Nephron (organoid): ENCODE results near the gene VSIG10L.

ENCODE experiments used
- H3K27ac Mint-ChIP-seq, 3 experiments: 2 replicates each; pipeline ENCODE4 v1.8.0; 2020; ENCODE audit warnings: mixed read lengths in 3 of 3, mild to moderate bottlenecking in 2 of 3, moderate library complexity in 1 of 3
- H3K27me3 Mint-ChIP-seq: 2 replicates; pipeline ENCODE4 v1.8.0; 2021; ENCODE audit warnings: low read depth, mild to moderate bottlenecking, moderate library complexity, mixed read lengths
- H3K36me3 Mint-ChIP-seq: 2 replicates; pipeline ENCODE4 v1.8.0; 2020; ENCODE audit warnings: low read depth, mixed read lengths
- H3K4me1 Mint-ChIP-seq: 2 replicates; pipeline ENCODE4 v1.8.0; 2020; ENCODE audit warnings: mixed read lengths
- H3K4me3 Mint-ChIP-seq, 3 experiments: 2 replicates each; pipeline ENCODE4 v1.8.0; 2020; ENCODE audit warnings: mild to moderate bottlenecking in 3 of 3, mixed read lengths in 3 of 3, moderate library complexity in 2 of 3
- H3K9me3 Mint-ChIP-seq: 2 replicates; pipeline ENCODE4 v1.8.0; 2020; ENCODE audit warnings: mixed read lengths
- TF ChIP-seq, protein P1 (sequence below), 3 experiments: fragments of 200-600 bp; sonication (generic); IDR thresholded peaks; one replicate each; pipeline ENCODE4 v1.5.0; 2021; ENCODE audit warnings: antibody characterized with exemption in 3 of 3; ENCODE audit not compliant: unreplicated experiment in 3 of 3

VSIG10L gene

DNA sequence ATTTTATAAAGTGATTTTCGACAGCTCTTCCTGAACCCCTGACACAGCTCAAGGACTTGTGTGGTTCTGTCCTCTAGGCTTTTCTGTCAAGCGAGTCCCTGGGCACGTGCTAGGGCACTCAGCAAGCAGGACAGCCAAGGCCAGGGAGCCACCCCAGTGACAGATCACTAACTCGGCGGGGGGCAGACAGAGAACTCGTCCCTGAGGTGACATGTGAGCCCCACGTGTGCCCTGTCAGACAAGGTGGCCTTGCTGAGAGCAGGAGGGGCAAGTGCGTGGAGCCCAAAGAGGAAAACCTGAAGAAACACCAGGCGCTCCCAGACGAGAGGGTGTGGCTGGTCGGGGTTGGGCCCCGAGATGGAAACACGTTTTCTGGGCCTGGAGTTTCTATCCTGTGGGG lies 19.3 kb upstream of the VSIG10L start:
- H3K9me3 Mint-ChIP-seq, result no peaks in the 10 kb centered on the region
- H3K4me3 Mint-ChIP-seq, result no peak overlapping the region
- peaks cover 37% of the 10 kb centered on the region for H3K4me1 Mint-ChIP-seq
- H3K36me3 Mint-ChIP-seq, result peaks cover under 1% of the 10 kb centered on the region
- H3K27me3 Mint-ChIP-seq, result no peaks in the 10 kb centered on the region
- no peak overlapping the region for H3K27ac Mint-ChIP-seq
- TF ChIP-seq, protein P1, sequence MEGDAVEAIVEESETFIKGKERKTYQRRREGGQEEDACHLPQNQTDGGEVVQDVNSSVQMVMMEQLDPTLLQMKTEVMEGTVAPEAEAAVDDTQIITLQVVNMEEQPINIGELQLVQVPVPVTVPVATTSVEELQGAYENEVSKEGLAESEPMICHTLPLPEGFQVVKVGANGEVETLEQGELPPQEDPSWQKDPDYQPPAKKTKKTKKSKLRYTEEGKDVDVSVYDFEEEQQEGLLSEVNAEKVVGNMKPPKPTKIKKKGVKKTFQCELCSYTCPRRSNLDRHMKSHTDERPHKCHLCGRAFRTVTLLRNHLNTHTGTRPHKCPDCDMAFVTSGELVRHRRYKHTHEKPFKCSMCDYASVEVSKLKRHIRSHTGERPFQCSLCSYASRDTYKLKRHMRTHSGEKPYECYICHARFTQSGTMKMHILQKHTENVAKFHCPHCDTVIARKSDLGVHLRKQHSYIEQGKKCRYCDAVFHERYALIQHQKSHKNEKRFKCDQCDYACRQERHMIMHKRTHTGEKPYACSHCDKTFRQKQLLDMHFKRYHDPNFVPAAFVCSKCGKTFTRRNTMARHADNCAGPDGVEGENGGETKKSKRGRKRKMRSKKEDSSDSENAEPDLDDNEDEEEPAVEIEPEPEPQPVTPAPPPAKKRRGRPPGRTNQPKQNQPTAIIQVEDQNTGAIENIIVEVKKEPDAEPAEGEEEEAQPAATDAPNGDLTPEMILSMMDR (IDR thresholded peaks at IDR 0.05; ENCODE audit: unreplicated experiment in 3 of 3), result no peak

DNA sequence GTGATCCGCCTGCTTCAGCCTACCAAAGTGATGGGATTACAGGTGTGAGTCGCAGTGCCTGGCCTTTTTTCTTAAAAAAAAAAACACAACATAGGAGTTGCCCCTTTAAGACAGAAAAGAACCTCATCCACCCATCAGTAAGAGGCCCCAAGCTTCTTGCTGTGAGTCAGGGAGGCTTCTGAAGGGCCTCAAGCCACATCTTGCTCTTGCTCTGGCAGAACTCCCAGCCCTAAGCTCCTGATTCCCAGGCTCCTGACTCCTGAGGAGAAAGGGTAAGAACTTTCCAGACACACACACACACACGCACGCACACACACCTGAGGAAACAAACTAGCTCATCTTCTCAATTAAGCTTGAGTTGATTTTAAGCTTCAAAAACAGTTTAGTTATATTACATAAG lies 17.4 kb upstream of the VSIG10L start:
- peaks cover 3% of the 10 kb centered on the region for H3K36me3 Mint-ChIP-seq
- TF ChIP-seq, protein P1 (IDR thresholded peaks at IDR 0.05; ENCODE audit: unreplicated experiment in 3 of 3), result no peak
- no peaks in the 10 kb centered on the region for H3K27me3 Mint-ChIP-seq
- peaks cover 37% of the 10 kb centered on the region for H3K4me1 Mint-ChIP-seq
- peak overlapping the region in 2 of 3 experiments; percentile 14 to 33 for H3K4me3 Mint-ChIP-seq
- H3K9me3 Mint-ChIP-seq, result no peaks in the 10 kb centered on the region
- H3K27ac Mint-ChIP-seq, result peak overlapping the region in 2 of 3 experiments; percentile 97

DNA sequence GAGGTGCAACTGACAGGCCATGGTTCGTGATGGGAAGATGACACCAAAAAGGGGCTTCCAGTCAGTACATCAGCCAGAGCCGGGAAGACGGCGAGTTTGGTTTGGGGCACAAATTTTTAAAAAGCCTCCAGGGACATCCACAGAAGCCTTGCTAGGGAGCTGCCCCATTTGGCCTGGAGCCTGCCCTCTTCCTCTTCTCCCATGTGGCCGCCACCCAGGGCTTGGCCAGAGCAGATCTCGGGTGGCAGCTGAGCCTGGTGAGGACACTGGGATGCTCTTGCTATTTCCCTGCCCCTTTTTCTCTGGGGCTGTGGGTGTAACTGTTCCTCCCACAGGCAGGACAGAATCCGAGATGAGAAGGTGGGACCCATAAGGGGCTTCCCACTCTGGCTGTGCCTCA lies 16.0 kb upstream of the VSIG10L start:
- Mint-ChIP-seq H3K27ac (peak overlapping the region in 2 of 3 experiments; percentile 53 to 58), H3K4me1 (peaks cover 30% of the 10 kb centered on the region), H3K4me3 (no peak overlapping the region)

DNA sequence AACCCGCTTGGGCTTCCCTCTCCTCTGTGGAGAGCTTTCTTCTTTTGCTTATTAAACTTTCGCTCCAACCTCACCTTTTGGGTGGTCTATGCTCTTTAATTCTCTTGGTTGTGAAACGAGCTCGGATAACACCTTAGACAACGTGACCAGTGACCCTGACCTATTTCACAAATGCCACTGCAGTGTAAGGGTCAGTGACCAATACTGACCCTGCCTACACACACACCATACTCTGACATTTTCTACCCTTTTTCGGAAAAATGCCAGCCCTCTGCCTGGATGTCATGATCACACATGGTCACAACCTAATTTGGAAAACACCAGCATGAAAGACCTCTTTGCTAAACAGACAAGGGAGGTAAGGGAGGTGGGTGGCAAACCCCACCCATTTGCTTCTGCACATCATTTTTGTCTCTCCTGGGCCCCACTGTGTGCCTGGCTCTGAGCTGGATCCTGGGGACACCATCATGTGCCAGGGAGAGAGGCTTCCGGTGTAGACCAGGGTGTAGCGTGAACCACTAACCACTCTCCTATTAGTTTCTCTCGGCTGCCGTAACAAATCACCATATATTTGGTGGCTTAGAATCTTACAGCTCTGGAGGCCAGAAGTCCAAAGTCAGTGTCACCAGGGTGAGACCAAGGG lies 14.3 kb upstream of the VSIG10L start:
- TF ChIP-seq, protein P1 (IDR thresholded peaks at IDR 0.05; ENCODE audit: unreplicated experiment in 3 of 3), result no peak
- Mint-ChIP-seq H3K4me1 (peaks cover 22% of the 10 kb centered on the region), H3K4me3 (no peak overlapping the region), H3K36me3 (peaks cover 15% of the 10 kb centered on the region), H3K9me3 (no peaks in the 10 kb centered on the region), H3K27ac (peak overlapping the region in 1 of 3 experiments; percentile 63), H3K27me3 (no peaks in the 10 kb centered on the region)

More for the DNA sequence above, 16.0 kb upstream of the VSIG10L start:
- Mint-ChIP-seq H3K27me3 (no peaks in the 10 kb centered on the region), H3K36me3 (peaks cover 3% of the 10 kb centered on the region), H3K9me3 (no peaks in the 10 kb centered on the region)
- TF ChIP-seq, protein P1 (IDR thresholded peaks at IDR 0.05; ENCODE audit: unreplicated experiment in 3 of 3), result no peak

DNA sequence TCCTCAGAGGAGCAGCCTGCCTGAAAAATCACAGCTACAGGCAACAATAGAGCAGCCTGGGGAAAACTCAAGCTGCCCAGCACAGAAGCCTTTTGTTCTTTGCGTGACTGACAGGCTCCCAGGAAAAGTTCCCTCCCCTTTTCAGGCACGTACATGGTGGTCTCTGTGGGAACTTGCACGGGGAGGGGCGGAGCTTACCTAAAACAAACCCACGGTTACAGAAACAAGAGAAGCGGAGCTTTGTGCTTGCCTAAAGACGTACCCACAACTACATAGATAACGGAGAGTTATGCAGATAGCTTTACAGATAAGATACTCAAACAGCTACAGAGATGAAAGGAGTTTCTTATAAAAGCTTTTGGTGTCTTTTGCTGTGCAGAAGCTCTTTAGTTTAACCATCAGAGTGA lies 12.8 kb upstream of the VSIG10L start:
- peaks cover 16% of the 10 kb centered on the region for H3K36me3 Mint-ChIP-seq
- no peaks in the 10 kb centered on the region for H3K27me3 Mint-ChIP-seq
- peak overlapping the region; percentile 87 to 94 (median 88) for H3K27ac Mint-ChIP-seq
- peak overlapping the region; percentile 7 to 58 (median 50) for H3K4me3 Mint-ChIP-seq
- TF ChIP-seq, protein P1 (IDR thresholded peaks at IDR 0.05; ENCODE audit: unreplicated experiment in 3 of 3), result no peak
- H3K9me3 Mint-ChIP-seq, result no peaks in the 10 kb centered on the region
- H3K4me1 Mint-ChIP-seq, result peaks cover 22% of the 10 kb centered on the region
